Keratinocyte (primary cell): ENCODE measurements around the gene RUFY3. TPM values are rescaled to one million over a fixed set of nuclear protein-coding genes. Genes with fewer than 3 reads are reported as not detected.
A peak's percentile ranks its signal among the peaks of the same experiment; 100 is the strongest.
"Not testable (repeated sequence)": the region's sequence is repeated elsewhere in the genome, so short reads cannot be mapped to it uniquely, and the experiment has no call there.

Experiments used
- DNase-seq: peaks from one replicate; pipeline ENCODE4 v3.0.0-alpha.2; 2011; ENCODE audit warnings: low read depth, missing footprints, low spot score
- FAIRE-seq: peaks from 2 replicates; lab custom pipeline; 2011; peaks lifted over from hg19 to GRCh38; lab: Jason Lieb, UNC
- H2AFZ ChIP-seq: 2 replicates; pipeline ENCODE4 v1.6.0; 2012; ENCODE audit warnings: low read length, control low read depth, inconsistent platforms; ENCODE audit not compliant: control insufficient read depth
- H3K27ac ChIP-seq: 2 replicates; pipeline ENCODE4 v1.5.1; 2011; ENCODE audit warnings: low read length; ENCODE audit not compliant: control insufficient read depth, insufficient read depth
- H3K27me3 ChIP-seq: 3 replicates; pipeline ENCODE4 v1.6.0; 2011; ENCODE audit warnings: low read length; ENCODE audit not compliant: control insufficient read depth, insufficient read depth; ENCODE audit errors: extremely low read depth
- H3K36me3 ChIP-seq, 2 experiments: 2 replicates in 1 of 2; 3 replicates in 1 of 2; pipeline ENCODE4 v1.5.1; 2011; ENCODE audit warnings: low read length in 2 of 2, mild to moderate bottlenecking in 1 of 2; ENCODE audit not compliant: control insufficient read depth in 2 of 2, insufficient read depth in 2 of 2; ENCODE audit errors: extremely low read depth in 1 of 2
- H3K4me1 ChIP-seq: 3 replicates; pipeline ENCODE4 v1.5.1; 2011; ENCODE audit warnings: low read length; ENCODE audit not compliant: control insufficient read depth, insufficient read depth; ENCODE audit errors: extremely low read depth
- H3K4me2 ChIP-seq: 3 replicates; pipeline ENCODE4 v1.6.0; 2011; ENCODE audit warnings: low read depth, low read length; ENCODE audit not compliant: control insufficient read depth, insufficient read depth; ENCODE audit errors: extremely low read depth
- H3K4me3 ChIP-seq, 3 experiments: fragments of 200-600 bp in 1 of 3; sonication (generic) in 1 of 3; 2 replicates in 2 of 3; 3 replicates in 1 of 3; pipeline ENCODE4 v1.5.1; 2011 to 2016; ENCODE audit warnings: low read length in 3 of 3, mild to moderate bottlenecking in 3 of 3, control low read depth in 2 of 3, inconsistent platforms in 1 of 3, low read depth in 1 of 3, mixed read lengths in 1 of 3, mixed run types in 1 of 3, moderate library complexity in 1 of 3; ENCODE audit not compliant: control insufficient read depth in 2 of 3, insufficient read depth in 2 of 3; ENCODE audit errors: extremely low read depth in 1 of 3
- H3K79me2 ChIP-seq: 2 replicates; pipeline ENCODE4 v1.6.0; 2012; ENCODE audit warnings: low read length; ENCODE audit not compliant: control insufficient read depth, insufficient read depth
- H3K9ac ChIP-seq: 3 replicates; pipeline ENCODE4 v1.6.0; 2011; ENCODE audit warnings: low read length; ENCODE audit not compliant: control insufficient read depth, insufficient read depth; ENCODE audit errors: extremely low read depth
- H3K9me1 ChIP-seq: 3 replicates; pipeline ENCODE4 v1.6.0; 2011; ENCODE audit warnings: low read length; ENCODE audit not compliant: control insufficient read depth, insufficient read depth; ENCODE audit errors: extremely low read depth
- H3K9me3 ChIP-seq: 2 replicates; pipeline ENCODE4 v1.5.1; 2012; ENCODE audit warnings: low read depth, low read length; ENCODE audit not compliant: control insufficient read depth
- H4K20me1 ChIP-seq: 3 replicates; pipeline ENCODE4 v1.6.0; 2011; ENCODE audit warnings: low read length; ENCODE audit not compliant: control insufficient read depth, insufficient read depth; ENCODE audit errors: extremely low read depth
- CTCF ChIP-seq, 3 experiments: IDR thresholded peaks in 1 of 3; conservative IDR thresholded peaks in 1 of 3; optimal IDR thresholded peaks in 1 of 3; 2 replicates in 2 of 3; 3 replicates in 1 of 3; pipeline versions ENCODE3 to v1.5.1; 2011; ENCODE audit warnings: low read length in 3 of 3, mild to moderate bottlenecking in 3 of 3, moderate library complexity in 2 of 3, control low read depth in 1 of 3, inconsistent platforms in 1 of 3; ENCODE audit not compliant: insufficient read depth in 2 of 3; ENCODE audit errors: extremely low read depth in 1 of 3
- EZH2 ChIP-seq: IDR thresholded peaks from one replicate; pipeline ENCODE4 v1.6.1; 2012; ENCODE audit warnings: inconsistent platforms, mild to moderate bottlenecking, low read length, moderate library complexity
- dilution Hi-C: fragments of 300-500 bp; cut with MboI; formaldehyde crosslinking; loops from one replicate; pipeline ENCODE4 v1.7.0; 2020; ENCODE audit warnings: low sequenced_read_pairs; ENCODE audit not compliant: extremely low pct_ligation_motif_present
- polyA plus RNA-seq, 5 experiments: library from polyadenylated mRNA; depleted of rRNA in 3 of 5; stranded (reverse) in 3 of 5; stranded (forward) in 1 of 5; unstranded in 1 of 5; fragments of >200 nt; gene quantifications; 1 replicate in 1 of 5; 2 replicates in 3 of 5; 3 replicates in 1 of 5; pipeline versions ENCODE4 v1.2.1 to v1.2.3, GENCODE V29; 2011 to 2012; ENCODE audit warnings: missing spikeins in 2 of 5, low read depth in 1 of 5, low replicate concordance in 1 of 5

RUFY3 gene
- polyA plus RNA-seq, 1 donor (not counting 4 experiments of a cell fraction or from before 2014, with no cell fraction given), result 18.9 TPM

GRCh38 chr4:70681704-70682103, 40.1 kb upstream of the RUFY3 start:
- no peak for FAIRE-seq
- Histone ChIP-seq H3K4me3 (no peak overlapping the region), H3K4me2 (no peak overlapping the region), H3K27me3 (no peaks in the 10 kb centered on the region), H3K36me3 (no peaks in the 10 kb centered on the region), H3K4me1 (no peaks in the 10 kb centered on the region), H3K9ac (no peak overlapping the region), H3K79me2 (no peaks in the 10 kb centered on the region), H3K9me1 (no peaks in the 10 kb centered on the region), H3K9me3 (no peaks in the 10 kb centered on the region), H3K27ac (no peak overlapping the region), H2AFZ (no peak overlapping the region), H4K20me1 (no peaks in the 10 kb centered on the region)
- DNase-seq, result no peak
- dilution Hi-C loops, result no loop called here
- TF ChIP-seq CTCF (optimal IDR thresholded peaks at IDR 0.05 in 1 of 3, IDR thresholded peaks at IDR 0.05 in 1 of 3, conservative IDR thresholded peaks at IDR 0.05 in 1 of 3; ENCODE audit: extremely low read depth in 1 of 3, insufficient read depth in 2 of 3, low read length in 3 of 3) (no peak), EZH2 (no peak)

DNA sequence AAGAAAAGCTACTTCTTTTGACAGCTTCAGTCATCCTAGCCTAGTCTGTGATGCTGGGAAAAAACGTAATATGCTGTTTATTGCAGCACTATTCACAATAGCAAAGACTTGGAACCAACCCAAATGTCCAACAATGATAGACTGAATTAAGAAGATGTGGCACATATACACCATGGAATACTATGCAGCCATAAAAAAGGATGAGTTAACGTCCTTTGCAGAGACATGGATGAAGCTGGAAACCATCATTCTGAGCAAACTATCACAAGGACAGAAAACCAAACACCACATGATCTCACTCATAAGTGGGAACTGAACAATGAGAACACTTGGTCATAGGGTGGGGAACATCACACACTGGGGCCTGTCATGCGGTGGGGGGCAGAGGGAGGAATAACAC, 39.6 kb upstream of the RUFY3 start:
- H3K36me3 ChIP-seq, H4K20me1 ChIP-seq, H3K9ac ChIP-seq, H3K4me2 ChIP-seq, H3K4me1 ChIP-seq, H3K79me2 ChIP-seq, dilution Hi-C loops, H3K27ac ChIP-seq, H3K9me1 ChIP-seq, H3K9me3 ChIP-seq, H3K27me3 ChIP-seq, DNase-seq, H2AFZ ChIP-seq, H3K4me3 ChIP-seq, FAIRE-seq: not testable (repeated sequence)

DNA sequence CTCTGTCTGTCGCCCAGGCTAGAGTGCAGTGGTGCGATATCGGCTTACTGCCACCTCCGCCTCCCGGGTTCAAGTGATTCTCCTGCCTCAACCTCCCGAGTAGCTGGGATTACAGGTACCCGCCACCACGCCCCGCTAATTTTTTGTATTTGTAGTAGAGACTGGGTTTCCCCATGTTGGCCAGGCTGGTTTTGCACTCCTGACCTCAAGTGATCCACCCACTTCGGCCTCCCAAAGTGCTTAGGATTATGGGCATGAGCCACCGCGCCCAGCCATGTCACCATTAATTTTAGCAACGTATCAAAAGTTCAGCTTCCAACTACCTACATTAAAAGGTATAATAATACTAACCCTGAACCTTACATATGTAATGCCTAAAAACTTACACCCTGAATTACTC, 34.4 kb upstream of the RUFY3 start:
- dilution Hi-C loops, result no loop called here
- no peak for FAIRE-seq
- Histone ChIP-seq H3K4me3 (peak overlapping the region; percentile 98 to 100 (median 99)), H3K4me1 (peaks cover 19% of the 10 kb centered on the region), H3K9me1 (no peaks in the 10 kb centered on the region), H3K36me3 (peaks cover 0 to 5% of the 10 kb centered on the region in 2 experiments), H3K27ac (peak overlapping the region; percentile 90), H4K20me1 (no peaks in the 10 kb centered on the region), H3K4me2 (peak overlapping the region; percentile 99), H3K9ac (peak overlapping the region; percentile 92), H2AFZ (peak overlapping the region; percentile 99), H3K27me3 (no peaks in the 10 kb centered on the region), H3K9me3 (no peaks in the 10 kb centered on the region), H3K79me2 (peaks cover 37% of the 10 kb centered on the region)
- DNase-seq, result no peak
- TF ChIP-seq EZH2 (no peak), CTCF (optimal IDR thresholded peaks at IDR 0.05 in 1 of 3, IDR thresholded peaks at IDR 0.05 in 1 of 3, conservative IDR thresholded peaks at IDR 0.05 in 1 of 3; ENCODE audit: extremely low read depth in 1 of 3, insufficient read depth in 2 of 3, low read length in 3 of 3) (no peak)
